GM12878 (cell line): ENCODE measurements around the gene DIAPH1.

Source experiments
- NR2C2 ChIP-seq: IDR thresholded peaks from 2 replicates; pipeline ENCODE4 v1.6.1; 2011; ENCODE audit warnings: borderline replicate concordance, low read depth; ENCODE audit not compliant: control insufficient read depth, insufficient read length
- POLR2AphosphoS5 ChIP-seq: IDR thresholded peaks from 2 replicates; pipeline ENCODE4 v1.6.1; 2011; ENCODE audit warnings: mild to moderate bottlenecking, low read length, inconsistent platforms

DNA sequence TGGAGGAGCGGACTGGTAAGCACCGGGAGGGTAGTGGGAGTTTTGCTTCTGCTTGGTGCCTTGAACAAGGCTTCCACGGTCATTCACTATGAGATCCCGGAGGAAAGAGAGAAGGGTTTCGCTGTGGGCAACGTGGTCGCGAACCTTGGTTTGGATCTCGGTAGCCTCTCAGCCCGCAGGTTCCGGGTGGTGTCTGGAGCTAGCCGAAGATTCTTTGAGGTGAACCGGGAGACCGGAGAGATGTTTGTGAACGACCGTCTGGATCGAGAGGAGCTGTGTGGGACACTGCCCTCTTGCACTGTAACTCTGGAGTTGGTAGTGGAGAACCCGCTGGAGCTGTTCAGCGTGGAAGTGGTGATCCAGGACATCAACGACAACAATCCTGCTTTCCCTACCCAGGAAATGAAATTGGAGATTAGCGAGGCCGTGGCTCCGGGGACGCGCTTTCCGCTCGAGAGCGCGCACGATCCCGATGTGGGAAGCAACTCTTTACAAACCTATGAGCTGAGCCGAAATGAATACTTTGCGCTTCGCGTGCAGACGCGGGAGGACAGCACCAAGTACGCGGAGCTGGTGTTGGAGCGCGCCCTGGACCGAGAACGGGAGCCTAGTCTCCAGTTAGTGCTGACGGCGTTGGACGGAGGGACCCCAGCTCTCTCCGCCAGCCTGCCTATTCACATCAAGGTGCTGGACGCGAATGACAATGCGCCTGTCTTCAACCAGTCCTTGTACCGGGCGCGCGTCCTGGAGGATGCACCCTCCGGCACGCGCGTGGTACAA lies 142.5 kb downstream of the DIAPH1 start:
- TF ChIP-seq NR2C2 (no peak), POLR2AphosphoS5 (no peak)
